HG02943 (cell line): Measurements from ENCODE around the gene ZBTB6.

ENCODE experiments used
- ATAC-seq: cut with Tn5 transposase; IDR thresholded peaks from one replicate; pipeline ENCODE4 v1.9.1; 2021; ENCODE audit warnings: mild to moderate bottlenecking, low read depth, moderate library complexity; ENCODE audit not compliant: unreplicated experiment

Gene ZBTB6, protein sequence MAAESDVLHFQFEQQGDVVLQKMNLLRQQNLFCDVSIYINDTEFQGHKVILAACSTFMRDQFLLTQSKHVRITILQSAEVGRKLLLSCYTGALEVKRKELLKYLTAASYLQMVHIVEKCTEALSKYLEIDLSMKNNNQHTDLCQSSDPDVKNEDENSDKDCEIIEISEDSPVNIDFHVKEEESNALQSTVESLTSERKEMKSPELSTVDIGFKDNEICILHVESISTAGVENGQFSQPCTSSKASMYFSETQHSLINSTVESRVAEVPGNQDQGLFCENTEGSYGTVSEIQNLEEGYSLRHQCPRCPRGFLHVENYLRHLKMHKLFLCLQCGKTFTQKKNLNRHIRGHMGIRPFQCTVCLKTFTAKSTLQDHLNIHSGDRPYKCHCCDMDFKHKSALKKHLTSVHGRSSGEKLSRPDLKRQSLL

GRCh38 chr9:122912964-122913673, at the start of gene ZBTB6:
Gene ZBTB6 (minus strand): TSS chr9:122913323. CDS start chr9:122912072, 1,251 bp downstream.
- ATAC-seq: peak; percentile 93

DNA sequence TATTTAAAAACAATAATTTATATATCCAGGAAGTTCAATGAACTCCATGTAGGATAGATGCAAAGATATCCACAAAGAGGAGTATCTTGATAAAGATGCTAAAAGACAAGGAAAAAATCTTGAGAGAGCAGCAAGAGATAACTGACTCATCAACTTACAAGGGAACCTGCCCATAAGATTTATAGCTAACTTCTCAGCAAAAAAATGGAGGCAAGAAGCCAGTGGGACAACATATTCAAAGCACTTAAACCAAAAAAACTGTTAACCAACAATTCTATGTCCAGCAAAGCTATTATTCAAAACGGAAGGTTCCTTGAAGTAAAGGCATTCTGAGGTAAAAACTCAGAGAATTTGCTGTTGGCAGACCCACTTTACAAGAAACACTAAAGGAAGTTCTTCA, 48.0 kb upstream of the ZBTB6 start:
- ATAC-seq: no peak

- no peak for ATAC-seq
Measured at GRCh38 chr9:122955961-122956360, 42.8 kb upstream of the ZBTB6 start.

GRCh38 chr9:122954253-122954691, 41.1 kb upstream of the ZBTB6 start:
- ATAC-seq: no peak

DNA sequence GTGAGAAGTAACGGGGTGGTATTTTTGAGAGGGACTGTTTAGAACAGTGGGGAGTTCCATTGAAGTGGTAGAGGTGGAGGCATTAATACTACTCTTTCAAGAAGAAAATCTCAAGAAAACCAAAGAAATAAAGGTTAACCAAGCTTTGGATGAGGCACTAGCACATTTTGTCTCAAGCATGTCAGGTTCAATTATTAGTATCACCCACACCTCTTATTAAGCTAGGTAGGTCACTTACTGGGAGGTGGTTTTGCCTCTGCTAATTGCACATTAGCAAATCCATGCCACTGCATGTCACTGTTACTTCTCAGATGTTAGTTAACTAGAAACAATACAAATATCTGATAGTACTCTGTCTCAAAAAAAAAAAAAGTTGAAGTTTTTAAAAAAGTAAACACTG, 37.9 kb upstream of the ZBTB6 start:
- no peak for ATAC-seq

- no peak for ATAC-seq
Measured at GRCh38 chr9:122950263-122950662, 37.1 kb upstream of the ZBTB6 start.

DNA sequence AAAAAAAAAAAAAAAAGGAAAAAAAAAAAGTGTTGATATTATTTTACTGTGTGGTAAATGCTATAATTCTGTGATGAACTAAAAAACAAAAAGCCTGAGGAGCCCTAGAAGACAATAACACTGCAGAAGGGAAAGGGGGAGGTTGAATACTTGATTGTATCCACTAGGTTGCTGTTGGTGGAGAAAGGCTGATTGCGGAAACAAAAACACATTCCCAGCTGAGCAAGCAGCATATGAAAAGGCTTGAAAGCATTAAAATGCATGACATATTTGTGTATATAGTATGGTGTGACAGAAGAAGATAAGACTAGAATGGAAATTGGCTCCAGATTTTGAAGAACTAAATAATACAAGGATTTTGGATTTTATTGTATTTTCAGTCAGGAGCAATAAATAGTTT, 36.6 kb upstream of the ZBTB6 start:
- no peak for ATAC-seq

GRCh38 chr9:122948313-122948712, 35.2 kb upstream of the ZBTB6 start:
- no peak for ATAC-seq

DNA sequence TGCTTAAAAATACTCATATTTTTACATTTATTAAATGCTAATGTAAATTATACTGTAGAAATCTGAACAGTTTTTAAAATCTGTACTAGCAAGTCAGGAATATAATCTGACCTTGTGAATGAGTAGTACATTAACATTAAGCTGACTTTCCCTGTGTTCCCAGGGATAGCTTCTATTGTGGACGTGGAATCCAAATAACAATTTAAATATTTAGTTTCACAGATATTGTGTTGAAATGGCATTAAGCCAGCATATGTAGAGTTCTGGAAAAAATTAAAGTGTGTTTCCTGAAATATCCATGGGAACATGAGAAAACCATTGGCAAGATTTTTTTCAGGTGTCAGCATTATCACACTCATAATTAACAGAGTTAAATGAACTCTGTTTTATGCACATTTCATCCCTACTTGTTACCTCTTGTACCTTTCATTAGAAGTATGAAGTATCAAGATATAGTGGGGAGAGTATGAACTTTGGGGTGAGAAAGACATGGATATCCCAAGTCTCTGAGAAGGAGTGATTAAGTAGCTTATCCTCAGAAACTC, 33.4 kb upstream of the ZBTB6 start:
- no peak for ATAC-seq

DNA sequence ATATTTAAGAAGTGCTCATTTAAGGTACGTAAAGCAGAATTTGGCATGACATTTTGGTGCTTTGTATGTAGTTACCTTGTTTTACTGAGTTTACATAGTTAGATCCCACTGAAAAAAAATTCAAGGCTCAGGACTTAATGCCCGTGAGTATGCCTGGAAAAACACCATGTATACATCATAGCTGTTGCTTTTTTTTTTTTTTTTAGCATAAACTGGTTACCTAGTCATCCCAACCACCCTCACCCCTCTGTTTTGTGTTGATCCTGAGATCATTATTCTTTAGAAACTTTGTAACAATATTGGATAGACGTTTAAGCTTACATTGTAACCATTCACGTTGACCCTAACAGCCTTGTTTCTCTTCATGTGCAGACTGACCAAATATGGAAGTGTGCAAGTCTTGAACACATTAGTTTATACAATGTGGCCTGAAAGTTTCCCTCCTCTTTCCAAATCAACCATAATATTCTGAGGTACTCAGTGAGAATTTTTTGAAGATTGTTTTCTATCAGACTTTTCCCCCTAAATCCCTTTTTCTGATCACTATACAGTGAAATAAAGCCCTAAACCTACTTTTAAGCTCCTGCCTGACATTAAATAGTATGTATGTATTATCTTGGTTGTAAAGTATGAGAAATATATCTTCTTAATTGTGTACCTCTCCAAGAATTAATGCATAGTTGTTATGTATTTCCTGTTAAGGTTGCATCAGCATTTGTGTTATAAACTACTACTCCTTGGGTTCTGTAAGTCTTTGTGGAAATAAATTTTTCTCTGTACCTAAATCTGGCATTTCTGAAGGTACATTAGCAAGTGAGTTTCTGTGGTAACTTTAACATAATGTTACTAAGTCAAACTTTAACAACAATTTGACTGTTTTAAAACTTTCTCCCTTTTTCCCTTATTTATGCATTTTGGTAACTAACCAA, 32.1 kb upstream of the ZBTB6 start:
- ATAC-seq: no peak

- ATAC-seq: no peak
Measured at GRCh38 chr9:122941582-122942234, 28.6 kb upstream of the ZBTB6 start.

- peak; percentile 97 for ATAC-seq
Measured at GRCh38 chr9:122940749-122941581, 27.8 kb upstream of the ZBTB6 start, which contains the start of gene RABGAP1. Gene RABGAP1 (plus strand): TSS chr9:122941020. CDS start chr9:122957060, 16,040 bp downstream.

GRCh38 chr9:122940454-122940748, 27.3 kb upstream of the ZBTB6 start:
- ATAC-seq: no peak

GRCh38 chr9:122939601-122940000, 26.5 kb upstream of the ZBTB6 start:
- no peak for ATAC-seq

- no peak for ATAC-seq
Measured at GRCh38 chr9:122936883-122937282, 23.8 kb upstream of the ZBTB6 start.

- no peak for ATAC-seq
Measured at GRCh38 chr9:122936464-122936863, 23.3 kb upstream of the ZBTB6 start.

- ATAC-seq: peak; percentile 93
Measured at GRCh38 chr9:122931226-122932121, 18.4 kb upstream of the ZBTB6 start, which contains the start of gene ZBTB26. Gene ZBTB26 (minus strand): TSS chr9:122931512. CDS start chr9:122919934, 11,578 bp downstream.
